ENCODE data around the gene ATP6V1F.

Gene ATP6V1F

DNA sequence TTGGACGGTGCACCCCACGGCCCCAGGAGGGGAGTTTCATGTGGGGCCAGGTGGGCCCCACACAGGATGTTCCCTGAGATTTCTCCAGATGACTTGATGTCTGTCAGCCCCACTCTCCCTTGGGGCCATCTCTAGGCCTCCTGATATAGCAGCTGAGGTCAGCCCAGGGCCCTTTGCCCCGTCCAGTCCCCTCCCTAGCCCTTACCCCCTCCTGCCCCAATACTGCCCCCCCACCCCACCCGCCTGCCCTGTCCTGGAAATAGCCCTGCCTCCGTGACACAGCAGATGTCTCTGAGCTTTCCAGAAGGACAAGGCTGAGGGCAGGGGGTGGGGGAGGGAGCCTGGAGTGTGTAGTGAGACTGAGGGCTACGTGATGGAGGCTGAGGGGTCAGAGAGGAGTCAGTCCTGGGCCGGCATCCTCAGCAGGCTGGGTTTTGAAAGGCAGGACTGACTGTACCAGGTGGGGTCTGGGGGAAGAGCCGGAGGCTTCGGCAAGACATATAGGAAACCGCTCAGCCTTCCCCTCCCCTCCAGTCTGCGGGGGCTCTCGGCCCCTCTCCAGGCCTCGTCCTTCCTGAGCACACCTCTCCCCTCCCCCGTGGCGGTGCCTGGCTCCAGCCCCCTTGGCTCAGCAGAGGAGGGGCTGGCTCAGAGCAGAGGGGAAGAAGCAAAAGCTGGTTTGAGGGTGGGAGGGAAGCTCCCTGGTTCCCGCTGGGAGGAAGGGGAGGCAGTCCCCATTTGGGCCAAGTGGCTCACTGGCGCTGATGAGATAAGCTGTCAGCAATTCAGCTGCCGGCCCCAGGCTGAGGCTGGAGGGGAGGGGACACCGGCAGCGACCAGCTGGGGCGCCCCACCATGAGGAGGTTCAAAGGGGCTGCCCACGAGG lies 30.4 kb upstream of the ATP6V1F start:
- TF ChIP-seq ZFX (IDR thresholded peaks at IDR 0.05), result no peak
- TF ChIP-seq, protein P1, sequence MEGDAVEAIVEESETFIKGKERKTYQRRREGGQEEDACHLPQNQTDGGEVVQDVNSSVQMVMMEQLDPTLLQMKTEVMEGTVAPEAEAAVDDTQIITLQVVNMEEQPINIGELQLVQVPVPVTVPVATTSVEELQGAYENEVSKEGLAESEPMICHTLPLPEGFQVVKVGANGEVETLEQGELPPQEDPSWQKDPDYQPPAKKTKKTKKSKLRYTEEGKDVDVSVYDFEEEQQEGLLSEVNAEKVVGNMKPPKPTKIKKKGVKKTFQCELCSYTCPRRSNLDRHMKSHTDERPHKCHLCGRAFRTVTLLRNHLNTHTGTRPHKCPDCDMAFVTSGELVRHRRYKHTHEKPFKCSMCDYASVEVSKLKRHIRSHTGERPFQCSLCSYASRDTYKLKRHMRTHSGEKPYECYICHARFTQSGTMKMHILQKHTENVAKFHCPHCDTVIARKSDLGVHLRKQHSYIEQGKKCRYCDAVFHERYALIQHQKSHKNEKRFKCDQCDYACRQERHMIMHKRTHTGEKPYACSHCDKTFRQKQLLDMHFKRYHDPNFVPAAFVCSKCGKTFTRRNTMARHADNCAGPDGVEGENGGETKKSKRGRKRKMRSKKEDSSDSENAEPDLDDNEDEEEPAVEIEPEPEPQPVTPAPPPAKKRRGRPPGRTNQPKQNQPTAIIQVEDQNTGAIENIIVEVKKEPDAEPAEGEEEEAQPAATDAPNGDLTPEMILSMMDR (conservative IDR thresholded peaks at IDR 0.05), result no peak
- no peak overlapping the region for H3K27ac ChIP-seq

DNA sequence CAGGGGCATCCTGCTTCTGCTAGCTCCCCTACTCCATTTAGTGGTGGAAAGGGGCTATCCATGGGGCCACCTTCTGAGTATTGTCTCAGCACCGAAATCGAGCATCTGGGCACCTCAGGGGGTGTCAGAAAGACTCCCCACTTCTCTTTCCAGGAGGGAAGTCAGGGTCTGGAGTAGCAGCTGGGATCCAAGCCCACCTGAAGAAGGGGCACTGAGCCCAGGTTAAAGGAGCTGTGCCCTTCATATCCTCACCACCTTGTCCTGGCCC lies 29.8 kb upstream of the ATP6V1F start:
- no peak for TF ChIP-seq ZFX (IDR thresholded peaks at IDR 0.05)
- H3K27ac ChIP-seq, result no peak overlapping the region

DNA sequence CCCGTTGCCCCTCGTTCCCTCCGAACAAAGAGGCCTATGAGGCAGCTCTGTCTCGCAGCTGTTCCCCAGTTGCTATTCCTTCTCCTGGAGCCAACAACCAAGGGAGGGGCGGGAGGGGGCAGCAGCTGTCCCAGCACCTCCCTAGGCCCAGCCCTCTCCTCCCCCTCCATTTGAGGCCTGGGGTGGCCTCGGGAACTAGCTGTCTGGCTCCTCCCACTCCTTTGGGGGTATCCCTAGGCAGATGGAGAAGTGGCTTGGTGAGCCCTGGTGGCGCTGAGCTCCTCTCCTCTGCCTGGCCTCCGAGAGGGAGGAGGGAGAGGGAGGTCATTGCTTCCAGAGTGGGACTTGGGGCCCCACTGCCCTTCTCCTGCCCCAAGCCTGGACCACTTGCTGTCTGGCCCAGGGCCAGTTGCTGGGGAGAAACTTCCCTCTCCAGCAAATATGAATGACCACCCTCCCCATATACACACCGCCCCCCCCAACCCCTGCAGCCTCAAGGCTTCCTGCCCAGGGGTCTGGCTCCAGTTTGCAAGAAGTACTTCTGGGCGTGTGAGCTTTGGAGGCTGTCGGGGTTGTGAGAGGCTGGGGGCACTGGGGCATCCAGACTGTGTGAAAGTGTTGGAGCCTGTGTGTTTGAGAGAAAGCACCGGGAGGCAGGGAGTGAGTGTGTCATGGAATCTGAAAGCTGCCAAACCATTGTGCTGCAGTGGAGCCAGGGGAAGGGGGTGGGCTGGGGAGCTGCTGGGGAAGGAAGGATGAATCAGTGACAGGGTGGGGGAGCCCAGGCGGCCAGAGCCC lies 29.3 kb upstream of the ATP6V1F start:
- no peak overlapping the region for H3K27ac ChIP-seq
- TF ChIP-seq, protein P1 (conservative IDR thresholded peaks at IDR 0.05), result no peak

DNA sequence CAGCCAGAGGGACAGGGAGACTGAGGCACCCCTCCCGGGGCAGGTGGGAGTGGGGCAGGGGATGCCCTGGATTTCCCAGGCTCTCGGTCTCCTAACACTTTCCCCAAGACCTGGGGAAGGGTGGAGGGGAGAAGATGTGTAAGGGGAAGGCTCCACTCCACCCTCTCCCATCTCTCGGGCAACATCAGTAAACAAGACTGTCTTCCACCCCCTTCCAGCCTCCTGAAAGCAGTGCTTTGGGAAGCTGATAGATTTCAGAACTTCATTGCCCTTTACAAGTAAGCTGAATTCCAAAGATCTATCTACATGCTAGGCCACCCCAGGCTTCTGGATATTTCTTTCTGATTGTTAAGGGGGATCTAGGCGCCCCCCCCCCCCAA lies 28.7 kb upstream of the ATP6V1F start:
- H3K27ac ChIP-seq, result no peak overlapping the region
- TF ChIP-seq, protein P1 (conservative IDR thresholded peaks at IDR 0.05), result no peak
- TF ChIP-seq ZFX (IDR thresholded peaks at IDR 0.05), result no peak

DNA sequence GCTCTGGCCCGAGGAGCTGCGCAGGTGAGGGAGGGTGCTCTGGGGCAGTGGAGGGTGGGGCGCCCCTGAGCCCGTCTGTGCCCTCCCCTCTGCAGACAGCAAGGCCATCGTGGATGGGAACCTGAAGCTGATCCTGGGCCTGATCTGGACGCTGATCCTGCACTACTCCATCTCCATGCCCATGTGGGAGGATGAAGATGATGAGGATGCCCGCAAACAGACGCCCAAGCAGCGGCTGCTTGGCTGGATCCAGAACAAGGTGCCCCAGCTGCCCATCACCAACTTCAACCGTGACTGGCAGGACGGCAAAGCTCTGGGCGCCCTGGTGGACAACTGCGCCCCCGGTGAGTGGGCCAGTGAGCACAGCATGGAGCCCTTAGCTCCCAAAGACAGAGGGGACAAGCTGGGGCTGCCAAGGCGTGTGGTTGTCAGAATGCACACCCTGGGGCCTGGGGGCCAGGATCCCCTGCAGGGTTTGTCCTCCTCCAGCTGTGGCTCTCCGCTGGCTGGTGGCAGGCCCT lies 27.4 kb upstream of the ATP6V1F start:
- TF ChIP-seq, protein P1 (conservative IDR thresholded peaks at IDR 0.05), result no peak
- TF ChIP-seq ZFX (IDR thresholded peaks at IDR 0.05), result no peak

DNA sequence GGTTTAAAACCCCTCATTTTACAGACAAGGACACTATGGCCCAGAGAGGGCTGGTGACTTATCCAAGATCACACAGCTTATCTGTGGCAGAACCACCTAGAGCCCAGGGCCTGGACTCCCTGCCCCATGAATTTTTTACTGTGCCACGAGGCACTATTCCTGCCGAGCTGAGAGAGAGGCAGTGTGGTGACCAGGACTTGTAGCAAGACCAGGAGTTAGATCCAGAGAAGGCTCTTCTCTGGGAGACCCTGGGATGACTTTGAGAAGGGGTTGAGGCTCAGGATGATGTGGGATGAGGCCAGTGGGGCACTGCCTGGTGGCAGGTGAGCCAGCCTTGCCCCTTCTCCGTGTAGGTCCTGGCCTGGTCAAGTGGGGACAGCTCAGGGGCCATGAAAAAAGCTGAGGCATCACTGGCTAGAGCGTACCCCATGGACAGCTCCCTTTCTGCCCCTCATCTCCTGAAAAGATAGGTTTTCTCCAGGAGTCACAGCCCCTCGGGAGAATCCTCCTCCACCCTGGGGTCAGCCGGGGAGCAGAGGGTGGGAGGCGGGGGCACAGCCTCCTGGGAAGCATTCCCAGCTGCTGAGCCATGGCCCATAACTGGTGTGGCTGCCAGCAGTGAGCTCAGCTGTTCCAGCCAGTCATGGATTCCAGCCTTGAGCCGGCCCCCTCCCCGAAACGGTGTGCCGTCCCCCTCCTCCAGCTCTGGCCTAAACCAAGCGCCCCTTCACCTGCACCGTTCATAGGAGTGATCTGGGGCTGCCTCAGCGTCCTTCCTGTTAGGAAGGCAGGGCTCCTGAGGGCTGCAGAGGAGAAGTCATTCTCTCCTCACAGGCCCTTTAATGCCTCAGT lies 26.6 kb upstream of the ATP6V1F start:
- no peak overlapping the region for H3K27ac ChIP-seq
- TF ChIP-seq, protein P1 (conservative IDR thresholded peaks at IDR 0.05), result no peak
- no peak for TF ChIP-seq ZFX (IDR thresholded peaks at IDR 0.05)

More for the DNA sequence above, 27.4 kb upstream of the ATP6V1F start:
- H3K27ac ChIP-seq, result no peak overlapping the region

DNA sequence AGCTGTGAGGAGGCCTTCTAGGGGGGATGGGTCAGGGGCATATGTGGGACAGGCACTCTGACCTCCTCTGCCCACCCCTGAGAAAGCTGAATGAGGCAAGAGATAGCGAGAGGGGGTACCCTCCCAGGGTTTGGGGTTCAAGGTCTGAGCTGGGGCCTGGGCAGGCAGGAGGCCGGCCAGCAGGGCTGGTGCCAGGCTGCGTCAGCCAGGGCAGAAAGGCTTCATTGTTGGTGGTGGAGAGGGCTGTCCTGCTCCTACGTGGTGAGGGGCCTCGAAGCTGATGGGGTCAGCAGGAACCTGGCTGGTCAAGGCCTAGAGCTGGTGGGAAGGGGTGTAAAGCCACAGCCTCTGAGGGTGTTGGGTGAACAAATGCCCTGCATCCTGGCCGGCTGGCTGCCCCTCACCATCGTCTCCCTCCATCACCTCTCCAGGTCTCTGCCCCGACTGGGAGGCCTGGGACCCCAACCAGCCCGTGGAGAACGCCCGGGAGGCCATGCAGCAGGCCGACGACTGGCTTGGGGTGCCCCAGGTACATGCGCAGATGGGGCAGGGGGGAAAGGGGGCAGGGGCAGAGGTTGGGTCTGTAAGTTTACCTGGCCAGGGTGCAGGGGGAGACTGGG lies 25.8 kb upstream of the ATP6V1F start:
- H3K27ac ChIP-seq, result no peak overlapping the region
- TF ChIP-seq ZFX (IDR thresholded peaks at IDR 0.05), result no peak
- TF ChIP-seq, protein P1 (conservative IDR thresholded peaks at IDR 0.05), result no peak
